IMR-90 (cell line): ENCODE measurements around the gene PDLIM5. TPM values are rescaled to one million over a fixed set of nuclear protein-coding genes. Genes with fewer than 3 reads are reported as not detected.
A peak's percentile ranks its signal among the peaks of the same experiment; 100 is the strongest.

Source experiments
- ATAC-seq: fragments of 200-7000 bp; cut with Tn5 transposase; 2 replicates; pipeline ENCODE4 v1.9.1; 2020; ENCODE audit warnings: low read depth, mild to moderate bottlenecking, moderate library complexity
- BruUV-seq: library from RNA; stranded (reverse); fragments of 400-500 nt; replicated peaks from 2 replicates; lab custom pipeline; 2021; lab: Mats Ljungman, UMichigan
- CTCF ChIA-PET: fragments of 300-600 bp; formaldehyde crosslinking; extraction: SDS; loops from one replicate; lab custom pipeline; 2021; ENCODE audit warnings: antibody characterized with exemption; lab: Yijun Ruan, JAX
- POLR2A ChIA-PET: fragments of 300-600 bp; sonication (Branson Sonifier 250); formaldehyde crosslinking; loops from one replicate; lab custom pipeline; 2022; ENCODE audit warnings: antibody characterized with exemption; ENCODE audit not compliant: unreplicated experiment; lab: Charles Lee
- DNase-seq: peaks from one replicate; pipeline ENCODE4 v3.0.0; 2013
- H2AFZ ChIP-seq: replicated peaks from 2 replicates; pipeline ENCODE3; 2013; ENCODE audit warnings: low read length, mild to moderate bottlenecking; ENCODE audit not compliant: poor library complexity
- H2AK5ac ChIP-seq: 2 replicates; pipeline ENCODE4 v1.6.1; 2013; ENCODE audit warnings: low read depth, low read length, inconsistent platforms
- H2AK9ac ChIP-seq: replicated peaks from 2 replicates; pipeline ENCODE3; 2013; ENCODE audit warnings: mild to moderate bottlenecking, low read depth, low read length, moderate library complexity; ENCODE audit not compliant: poor library complexity
- H2BK120ac ChIP-seq: 2 replicates; pipeline ENCODE4 v1.6.1; 2013; ENCODE audit warnings: low read depth, low read length, inconsistent platforms
- H2BK15ac ChIP-seq: 3 replicates; pipeline ENCODE4 v1.6.1; 2013; ENCODE audit warnings: low read depth, low read length, inconsistent platforms
- H2BK20ac ChIP-seq: 2 replicates; pipeline ENCODE4 v1.6.1; 2013; ENCODE audit warnings: low read depth, mild to moderate bottlenecking, inconsistent platforms, low read length, moderate library complexity
- H2BK5ac ChIP-seq: 2 replicates; pipeline ENCODE4 v1.6.1; 2013; ENCODE audit warnings: mild to moderate bottlenecking, low read depth, low read length, inconsistent platforms; ENCODE audit not compliant: poor library complexity, severe bottlenecking
- H3K14ac ChIP-seq: replicated peaks from 2 replicates; pipeline ENCODE4 v1.6.1; 2013; ENCODE audit warnings: low read depth, low read length, inconsistent platforms
- H3K18ac ChIP-seq: 2 replicates; pipeline ENCODE4 v1.6.1; 2013; ENCODE audit warnings: low read depth, low read length, control low read depth
- H3K23ac ChIP-seq: 2 replicates; pipeline ENCODE4 v1.6.1; 2013; ENCODE audit warnings: low read depth, low read length, inconsistent platforms
- H3K27ac ChIP-seq: 2 replicates; pipeline ENCODE4 v1.5.1; 2013; ENCODE audit warnings: mild to moderate bottlenecking, control low read depth, low read length; ENCODE audit not compliant: insufficient read depth
- H3K27me3 ChIP-seq: 2 replicates; pipeline ENCODE4 v1.6.1; 2013; ENCODE audit warnings: low read length; ENCODE audit not compliant: control insufficient read depth, insufficient read depth
- H3K36me3 ChIP-seq: 2 replicates; pipeline ENCODE4 v1.6.1; 2013; ENCODE audit warnings: low read length, mixed read lengths; ENCODE audit not compliant: control insufficient read depth, insufficient read depth
- H3K4ac ChIP-seq: 2 replicates; pipeline ENCODE4 v1.6.1; 2013; ENCODE audit warnings: low read depth, low read length, inconsistent platforms
- H3K4me1 ChIP-seq: 2 replicates; pipeline ENCODE4 v1.6.1; 2013; ENCODE audit warnings: low read length, mixed read lengths; ENCODE audit not compliant: control insufficient read depth, insufficient read depth
- H3K4me2 ChIP-seq: 2 replicates; pipeline ENCODE4 v1.6.1; 2013; ENCODE audit warnings: low read depth, mild to moderate bottlenecking, control low read depth, low read length, moderate library complexity
- H3K4me3 ChIP-seq: 2 replicates; pipeline ENCODE4 v1.5.1; 2013; ENCODE audit warnings: low read depth, mild to moderate bottlenecking, control low read depth, low read length, moderate library complexity; ENCODE audit not compliant: insufficient read depth
- H3K56ac ChIP-seq: 2 replicates; pipeline ENCODE4 v1.6.1; 2013; ENCODE audit warnings: low read length, inconsistent platforms; ENCODE audit not compliant: insufficient read depth; ENCODE audit errors: extremely low read depth
- H3K79me1 ChIP-seq, 2 experiments: 2 replicates each; pipeline ENCODE4 v1.6.1; 2013; ENCODE audit warnings: low read length in 2 of 2, inconsistent platforms in 1 of 2, low read depth in 1 of 2
- H3K9ac ChIP-seq: 2 replicates; pipeline ENCODE4 v1.6.1; 2013; ENCODE audit warnings: low read depth, low read length, control low read depth
- H3K9me1 ChIP-seq: 2 replicates; pipeline ENCODE4 v1.6.1; 2013; ENCODE audit warnings: low read length, inconsistent platforms; ENCODE audit not compliant: insufficient read depth
- H3K9me3 ChIP-seq: 2 replicates; pipeline ENCODE4 v1.6.1; 2013; ENCODE audit warnings: low read length; ENCODE audit not compliant: control insufficient read depth, insufficient read depth
- H4K20me1 ChIP-seq: 2 replicates; pipeline ENCODE4 v1.6.1; 2013; ENCODE audit warnings: low read length, inconsistent platforms; ENCODE audit not compliant: insufficient read depth
- H4K5ac ChIP-seq: 2 replicates; pipeline ENCODE4 v1.6.1; 2013; ENCODE audit warnings: mild to moderate bottlenecking, low read depth, low read length, control low read depth
- H4K8ac ChIP-seq, 2 experiments: 2 replicates each; pipeline ENCODE4 v1.6.1; 2013; ENCODE audit warnings: low read depth in 2 of 2, low read length in 2 of 2, control low read depth in 1 of 2, inconsistent platforms in 1 of 2
- H4K91ac ChIP-seq: 2 replicates; pipeline ENCODE4 v1.6.1; 2013; ENCODE audit warnings: low read depth, low read length, inconsistent platforms; ENCODE audit not compliant: insufficient read depth
- BHLHE40 ChIP-seq: fragments of 150-350 bp; IDR thresholded peaks from 2 replicates; pipeline ENCODE4 v1.6.1; 2016; ENCODE audit warnings: mild to moderate bottlenecking, low read depth, low read length
- MAFK ChIP-seq: IDR thresholded peaks from 2 replicates; pipeline ENCODE4 v1.6.1; 2012; ENCODE audit warnings: low read depth, low read length, improper control_type of control experiment
- WGBS, 2 experiments: methylation state at CpG; one replicate each; pipeline versions ENCODE4 v1.1.5 to v1.1.7; 2013; ENCODE audit warnings: missing lambda C conversion rate in 2 of 2; ENCODE audit not compliant: insufficient read length in 1 of 2; ENCODE audit errors: extremely low coverage in 2 of 2; 5-methylcytosine and 5-hydroxymethylcytosine counted together
- dilution Hi-C: fragments of 300-500 bp; cut with HindIII; formaldehyde crosslinking; loops from one replicate; pipeline ENCODE4 v1.14.3; 2018; ENCODE audit warnings: low sequenced_read_pairs; ENCODE audit not compliant: unreplicated experiment
- in situ Hi-C: fragments of 300-500 bp; cut with MboI; formaldehyde crosslinking; loops from 3 replicates; pipeline ENCODE4 v1.14.3; 2019; ENCODE audit warnings: low sequenced_read_pairs, inconsistent platforms, mixed read lengths
- intact Hi-C: fragments of 100-400 bp; cut with micrococcal nuclease; formaldehyde crosslinking; loops from 2 replicates; pipeline ENCODE4 v1.10.0; 2022
- polyA plus RNA-seq, 3 experiments: library from polyadenylated mRNA; depleted of rRNA; stranded (reverse); fragments of >200 nt; gene quantifications; 2 replicates each; pipeline ENCODE4 v1.2.3, GENCODE V29; 2012; ENCODE audit warnings: low replicate concordance in 1 of 3
- total RNA-seq: library from RNA; depleted of rRNA; stranded (reverse); fragments of >200 nt; gene quantifications from 2 replicates; pipeline ENCODE4 v1.2.3, GENCODE V29; 2012
- TF ChIP-seq, protein P1 (sequence below): fragments of 150-350 bp; IDR thresholded peaks from 2 replicates; pipeline ENCODE4 v1.6.1; 2016; ENCODE audit warnings: low read depth, mild to moderate bottlenecking, low read length, moderate library complexity, borderline replicate concordance

The PDLIM5 gene
- total and polyA plus RNA-seq, 2 of the 4 experiments (the other 2 are of a cell fraction): 96.5 to 188 TPM

DNA sequence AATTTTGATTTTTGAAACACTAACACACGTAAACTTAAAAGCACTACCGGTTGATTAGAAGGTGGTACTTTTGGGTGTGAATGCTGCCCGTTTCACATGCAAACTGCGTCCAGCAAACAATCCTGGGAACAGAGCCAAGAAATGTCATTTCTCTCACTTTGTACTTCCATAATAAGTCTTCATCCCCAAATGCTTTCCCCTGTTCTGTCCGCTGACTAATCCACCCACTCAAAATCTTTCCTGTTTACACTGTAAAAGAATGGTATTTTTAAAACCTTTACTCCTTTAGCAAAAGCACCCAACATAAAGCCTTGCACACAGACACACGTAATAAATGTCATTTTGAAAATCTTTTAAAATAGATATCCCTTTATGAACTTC is 39.1 kb upstream of the PDLIM5 start:
- Histone ChIP-seq H3K4ac (no peak overlapping the region), H3K14ac (no peak overlapping the region), H3K23ac (no peak overlapping the region; the same call in 1 of the 2 replicates), H3K4me2 (peak overlapping the region; percentile 98), H4K5ac (no peak overlapping the region), H3K4me1 (peaks cover 5% of the 10 kb centered on the region; the same call in 1 of the 2 replicates), H3K56ac (no peak overlapping the region), H4K20me1 (no peaks in the 10 kb centered on the region), H3K36me3 (no peaks in the 10 kb centered on the region), H3K18ac (peak overlapping the region; percentile 16; the same call in 1 of the 2 replicates), H2AK9ac (no peak overlapping the region), H3K4me3 (peak overlapping the region; percentile 30; the same call in 1 of the 2 replicates), H4K91ac (no peak overlapping the region), H3K27ac (no peak overlapping the region), H2AK5ac (no peak overlapping the region), H2BK15ac (no peak overlapping the region), H3K9me3 (peaks cover 3% of the 10 kb centered on the region; the same call in 1 of the 2 replicates), H3K9ac (no peak overlapping the region), H4K8ac (no peak overlapping the region), H3K27me3 (no peaks in the 10 kb centered on the region), H2BK120ac (no peak overlapping the region), H2BK5ac (no peak overlapping the region), H3K79me1 (no peaks in the 10 kb centered on the region), H2BK20ac (no peak overlapping the region), H3K9me1 (no peaks in the 10 kb centered on the region; the same call in 1 of the 2 replicates), H2AFZ (no peak overlapping the region)
- WGBS, 2 experiments: no CpG with 5 or more reads among the region's 6 CpGs
- dilution Hi-C loops (no loop called here), intact Hi-C loops (no loop called here), in situ Hi-C loops (loop anchor here (25.0 kb wide), 1 partner anchor 700 kb away; no protein-coding TSS in a partner anchor)
- DNase-seq: peak; percentile 79
- ChIA-PET POLR2A (no interaction called here), CTCF (no interaction called here)
- TF ChIP-seq BHLHE40 (peak; percentile 56; the same call in 1 of the 2 replicates), MAFK (0 out of 2 replicates have a peak, but pooled peaks have one; percentile 4)
- TF ChIP-seq, protein P1, sequence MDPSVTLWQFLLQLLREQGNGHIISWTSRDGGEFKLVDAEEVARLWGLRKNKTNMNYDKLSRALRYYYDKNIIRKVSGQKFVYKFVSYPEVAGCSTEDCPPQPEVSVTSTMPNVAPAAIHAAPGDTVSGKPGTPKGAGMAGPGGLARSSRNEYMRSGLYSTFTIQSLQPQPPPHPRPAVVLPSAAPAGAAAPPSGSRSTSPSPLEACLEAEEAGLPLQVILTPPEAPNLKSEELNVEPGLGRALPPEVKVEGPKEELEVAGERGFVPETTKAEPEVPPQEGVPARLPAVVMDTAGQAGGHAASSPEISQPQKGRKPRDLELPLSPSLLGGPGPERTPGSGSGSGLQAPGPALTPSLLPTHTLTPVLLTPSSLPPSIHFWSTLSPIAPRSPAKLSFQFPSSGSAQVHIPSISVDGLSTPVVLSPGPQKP: no peak
- BruUV-seq: no TSS peak
- ATAC-seq: peak; percentile 75
